ENCODE results near the gene ZNF17. TPM values are rescaled to one million over a fixed set of nuclear protein-coding genes. Genes with fewer than 3 reads are reported as not detected.

Gene ZNF17
- total RNA-seq, 1 donor from 2014 or later: 6.9 TPM

DNA sequence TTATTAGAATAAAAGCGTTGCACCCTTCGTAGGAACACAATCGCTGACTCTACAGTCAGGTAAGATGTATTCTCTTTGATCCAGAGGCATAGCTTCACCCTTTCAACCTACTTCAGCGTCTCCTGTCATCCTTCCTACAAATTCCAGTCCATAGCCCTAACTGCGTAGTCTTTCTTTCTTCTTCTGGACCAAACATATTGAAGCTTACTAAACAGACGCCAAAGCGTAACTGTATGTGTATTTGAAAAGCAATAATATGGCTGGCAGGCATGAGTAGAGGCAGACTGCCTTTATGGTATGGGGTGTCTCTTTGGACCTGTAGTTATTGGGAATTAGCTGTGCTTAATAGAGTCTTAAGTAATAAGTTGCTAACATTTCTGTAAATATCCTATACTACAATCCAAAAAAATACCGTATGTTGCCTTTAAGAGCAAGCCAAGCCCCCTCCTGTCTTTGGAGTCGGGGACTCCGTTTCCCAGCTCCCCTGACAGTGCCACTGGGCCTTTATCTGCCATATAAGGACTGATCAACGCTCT lies 21.7 kb upstream of the ZNF17 start:
- no peaks in the 10 kb centered on the region for H3K27me3 Mint-ChIP-seq (ENCODE audit: low read depth)
- H3K4me3 Mint-ChIP-seq (ENCODE audit: unreplicated experiment): peak overlapping the region; percentile 98
- peaks cover 3% of the 10 kb centered on the region for H3K36me3 Mint-ChIP-seq (ENCODE audit: low read depth)
- peak overlapping the region; percentile 98 for H3K27ac Mint-ChIP-seq (ENCODE audit: unreplicated experiment)
- DNase-seq (ENCODE audit: low spot score): no peak
- TF ChIP-seq, protein P1, sequence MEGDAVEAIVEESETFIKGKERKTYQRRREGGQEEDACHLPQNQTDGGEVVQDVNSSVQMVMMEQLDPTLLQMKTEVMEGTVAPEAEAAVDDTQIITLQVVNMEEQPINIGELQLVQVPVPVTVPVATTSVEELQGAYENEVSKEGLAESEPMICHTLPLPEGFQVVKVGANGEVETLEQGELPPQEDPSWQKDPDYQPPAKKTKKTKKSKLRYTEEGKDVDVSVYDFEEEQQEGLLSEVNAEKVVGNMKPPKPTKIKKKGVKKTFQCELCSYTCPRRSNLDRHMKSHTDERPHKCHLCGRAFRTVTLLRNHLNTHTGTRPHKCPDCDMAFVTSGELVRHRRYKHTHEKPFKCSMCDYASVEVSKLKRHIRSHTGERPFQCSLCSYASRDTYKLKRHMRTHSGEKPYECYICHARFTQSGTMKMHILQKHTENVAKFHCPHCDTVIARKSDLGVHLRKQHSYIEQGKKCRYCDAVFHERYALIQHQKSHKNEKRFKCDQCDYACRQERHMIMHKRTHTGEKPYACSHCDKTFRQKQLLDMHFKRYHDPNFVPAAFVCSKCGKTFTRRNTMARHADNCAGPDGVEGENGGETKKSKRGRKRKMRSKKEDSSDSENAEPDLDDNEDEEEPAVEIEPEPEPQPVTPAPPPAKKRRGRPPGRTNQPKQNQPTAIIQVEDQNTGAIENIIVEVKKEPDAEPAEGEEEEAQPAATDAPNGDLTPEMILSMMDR (IDR thresholded peaks at IDR 0.05): no peak
- H3K9me3 Mint-ChIP-seq (ENCODE audit: low read depth): peaks cover 3% of the 10 kb centered on the region
- H3K4me1 Mint-ChIP-seq (ENCODE audit: low read depth): peaks cover 31% of the 10 kb centered on the region

DNA sequence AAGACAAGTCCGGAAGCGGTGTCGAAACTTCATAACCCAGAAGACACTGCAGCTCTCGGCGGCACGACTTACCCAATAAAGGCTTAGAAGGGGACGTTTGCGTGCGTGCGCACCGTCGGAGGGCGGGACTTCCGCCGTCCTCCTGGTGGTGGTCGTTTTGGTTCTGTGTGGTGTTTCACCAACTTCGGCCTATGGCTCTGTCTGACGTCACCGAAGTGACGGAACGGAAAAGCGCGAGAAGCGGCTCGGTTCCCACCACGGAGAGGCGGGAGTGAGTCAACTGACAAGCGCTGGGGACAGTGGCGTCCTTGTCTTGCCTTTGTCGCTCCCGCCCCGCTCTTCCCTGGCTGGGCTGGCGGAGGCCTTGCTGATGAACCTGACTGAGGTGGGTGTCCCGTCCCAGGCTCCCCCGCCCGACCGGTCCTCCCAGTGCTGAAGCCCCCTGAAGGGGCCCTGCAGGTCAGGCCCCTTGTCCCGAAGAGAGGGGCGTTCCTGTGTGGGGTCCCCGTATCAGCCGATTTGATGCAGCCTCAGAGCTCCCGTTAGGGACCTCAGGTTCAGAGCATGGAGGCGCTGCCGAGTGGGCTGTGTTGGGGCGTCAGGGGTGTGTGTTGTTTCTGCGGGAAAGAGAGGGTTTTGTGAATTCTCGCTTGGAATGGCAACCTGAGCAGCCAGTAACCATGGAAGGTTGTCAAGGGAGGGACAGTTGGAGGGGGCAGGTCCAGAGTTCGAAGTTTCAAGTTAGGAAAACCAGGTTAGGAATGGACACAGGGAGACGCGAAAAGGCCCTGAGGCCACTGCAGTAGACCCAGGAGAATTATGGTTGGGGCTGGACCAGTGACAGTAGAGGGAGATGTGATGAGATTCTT lies 21.0 kb upstream of the ZNF17 start, which contains the start of gene ZNF548:
Gene ZNF548 (plus strand): TSS at position 125 of the 869 bp plus-strand sequence. CDS start 246 bp downstream, at position 371.
- Mint-ChIP-seq H3K4me1 (ENCODE audit: low read depth) (peaks cover 31% of the 10 kb centered on the region), H3K27me3 (ENCODE audit: low read depth) (no peaks in the 10 kb centered on the region), H3K9me3 (ENCODE audit: low read depth) (peaks cover 3% of the 10 kb centered on the region), H3K27ac (ENCODE audit: unreplicated experiment) (peak within 1 kb of the TSS; percentile 98), H3K36me3 (ENCODE audit: low read depth) (peaks cover 9% of the 10 kb centered on the region), H3K4me3 (ENCODE audit: unreplicated experiment) (peak within 1 kb of the TSS; percentile 98)
- peak; percentile 98 for DNase-seq (ENCODE audit: low spot score)
- TF ChIP-seq, protein P1 (IDR thresholded peaks at IDR 0.05): peak; percentile 59

DNA sequence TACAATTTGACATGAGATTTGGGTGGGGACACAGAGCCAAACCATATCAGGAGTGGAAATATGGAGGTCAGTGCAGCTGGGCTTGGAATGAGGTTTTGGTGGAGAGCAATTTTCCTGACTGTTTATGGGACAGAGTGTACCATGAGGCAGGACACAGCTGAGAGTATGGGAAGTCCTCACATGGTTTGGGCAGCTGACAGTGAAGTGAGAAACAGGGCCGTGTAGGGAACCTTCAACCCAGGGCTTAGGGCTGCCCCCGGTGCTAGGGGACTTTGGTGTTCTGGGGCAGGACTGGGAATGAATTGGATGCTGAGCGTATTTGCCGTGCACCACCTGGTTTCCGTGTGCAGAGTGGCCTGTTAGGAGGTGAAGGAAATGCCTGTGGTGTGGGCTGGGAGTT lies 15.3 kb upstream of the ZNF17 start:
- Mint-ChIP-seq H3K27me3 (ENCODE audit: low read depth) (no peaks in the 10 kb centered on the region), H3K4me1 (ENCODE audit: low read depth) (peaks cover 19% of the 10 kb centered on the region), H3K27ac (ENCODE audit: unreplicated experiment) (no peak overlapping the region), H3K9me3 (ENCODE audit: low read depth) (peaks cover 25% of the 10 kb centered on the region), H3K36me3 (ENCODE audit: low read depth) (peaks cover 50% of the 10 kb centered on the region), H3K4me3 (ENCODE audit: unreplicated experiment) (no peak overlapping the region)
- TF ChIP-seq, protein P1 (IDR thresholded peaks at IDR 0.05): no peak
- no peak for DNase-seq (ENCODE audit: low spot score)

GRCh38 chr19:57398868-57399267 lies 12.1 kb upstream of the ZNF17 start:
- Mint-ChIP-seq H3K27me3 (ENCODE audit: low read depth) (no peaks in the 10 kb centered on the region), H3K36me3 (ENCODE audit: low read depth) (peaks cover 54% of the 10 kb centered on the region), H3K27ac (ENCODE audit: unreplicated experiment) (no peak overlapping the region), H3K9me3 (ENCODE audit: low read depth) (peaks cover 25% of the 10 kb centered on the region), H3K4me3 (ENCODE audit: unreplicated experiment) (no peak overlapping the region), H3K4me1 (ENCODE audit: low read depth) (no peaks in the 10 kb centered on the region)
- no peak for DNase-seq (ENCODE audit: low spot score)
- TF ChIP-seq, protein P1 (IDR thresholded peaks at IDR 0.05): no peak

DNA sequence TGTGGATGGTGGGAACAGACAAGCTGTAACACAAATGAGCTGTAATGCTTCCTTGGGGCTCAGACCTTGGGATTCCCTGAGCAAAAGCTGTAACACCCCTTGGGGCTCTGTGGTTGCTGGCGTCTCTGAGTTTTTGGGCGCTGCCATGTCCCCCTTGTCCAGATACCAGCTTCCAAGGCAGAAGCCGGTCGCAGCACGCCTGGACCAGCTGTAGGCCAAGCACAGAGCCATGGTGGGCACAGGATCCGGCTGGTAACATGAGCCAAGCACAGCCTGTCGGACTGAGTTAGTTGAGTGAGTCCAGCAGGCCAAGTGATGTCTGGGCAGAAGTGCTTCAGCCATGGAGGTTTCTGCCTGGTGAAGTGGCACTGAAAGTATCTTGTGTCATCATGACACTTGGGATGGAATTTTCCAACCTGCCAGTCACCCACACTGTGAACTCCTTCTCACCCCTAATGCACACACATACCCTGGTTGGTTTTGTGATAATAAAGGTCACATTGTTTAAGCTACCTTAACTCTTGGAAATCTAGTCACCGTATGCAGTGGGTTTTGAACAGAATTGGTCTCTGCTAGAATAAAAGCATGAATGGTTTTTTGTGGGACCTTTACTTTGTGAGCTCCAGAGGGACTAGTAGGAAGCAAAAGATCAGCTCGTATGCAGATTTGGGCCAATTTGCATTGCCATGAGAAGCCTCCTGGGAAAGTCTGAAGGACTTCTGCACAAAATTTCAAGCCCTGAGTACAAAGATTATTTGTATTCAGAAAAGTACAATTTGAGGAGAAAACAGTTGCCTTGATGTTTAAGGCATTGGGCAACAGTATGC lies 7.0 kb upstream of the ZNF17 start:
- TF ChIP-seq, protein P1 (IDR thresholded peaks at IDR 0.05): no peak
- Mint-ChIP-seq H3K36me3 (ENCODE audit: low read depth) (peaks cover 11% of the 10 kb centered on the region), H3K9me3 (ENCODE audit: low read depth) (peaks cover 5% of the 10 kb centered on the region), H3K4me1 (ENCODE audit: low read depth) (no peaks in the 10 kb centered on the region), H3K4me3 (ENCODE audit: unreplicated experiment) (no peak overlapping the region), H3K27me3 (ENCODE audit: low read depth) (no peaks in the 10 kb centered on the region), H3K27ac (ENCODE audit: unreplicated experiment) (no peak overlapping the region)
- no peak for DNase-seq (ENCODE audit: low spot score)

Data from chondrocyte (in vitro differentiated cells).